ENCODE results near the gene ACTG2.
"Not testable (repeated sequence)": the region's sequence is repeated elsewhere in the genome, so short reads cannot be mapped to it uniquely, and the experiment has no call there.

The ACTG2 gene

DNA sequence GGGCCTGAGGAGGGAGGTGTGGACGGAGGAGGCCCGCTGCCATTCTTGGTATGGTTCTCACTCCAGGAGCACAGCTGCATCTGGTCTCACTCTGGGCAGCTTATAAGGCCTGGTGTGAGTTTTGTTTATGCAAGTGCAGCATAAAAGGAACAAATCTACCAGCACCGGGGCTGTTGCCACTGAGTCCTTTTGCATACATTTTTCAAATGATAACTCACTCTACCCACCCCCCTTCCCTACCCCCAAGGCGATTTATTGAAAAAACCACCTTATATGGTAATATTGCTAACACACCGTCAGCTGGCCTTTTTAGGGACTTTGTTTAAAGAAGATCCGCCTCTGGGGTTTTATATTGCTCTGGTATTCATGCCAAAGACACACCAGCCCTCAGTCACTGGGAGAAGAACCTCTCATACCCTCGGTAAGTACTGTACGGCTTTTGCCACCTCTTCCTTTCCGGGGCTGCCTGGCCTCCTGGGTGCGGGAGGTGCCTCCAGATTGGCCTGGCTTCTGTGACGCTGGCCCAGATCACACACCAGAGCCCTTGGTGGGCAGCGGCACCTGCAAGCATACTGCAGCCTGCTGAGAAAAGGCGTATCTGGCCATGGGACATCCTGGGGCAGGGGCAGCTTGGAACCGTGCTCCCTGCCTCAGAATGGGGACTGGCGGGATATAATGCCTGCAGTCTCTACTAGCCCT lies at the start of gene ACTG2:
Gene ACTG2 (plus strand): TSS at position 378 of the 699 bp plus-strand sequence. CDS start 8,304 bp downstream, outside the sequence.
- DNase-seq = no peak

DNA sequence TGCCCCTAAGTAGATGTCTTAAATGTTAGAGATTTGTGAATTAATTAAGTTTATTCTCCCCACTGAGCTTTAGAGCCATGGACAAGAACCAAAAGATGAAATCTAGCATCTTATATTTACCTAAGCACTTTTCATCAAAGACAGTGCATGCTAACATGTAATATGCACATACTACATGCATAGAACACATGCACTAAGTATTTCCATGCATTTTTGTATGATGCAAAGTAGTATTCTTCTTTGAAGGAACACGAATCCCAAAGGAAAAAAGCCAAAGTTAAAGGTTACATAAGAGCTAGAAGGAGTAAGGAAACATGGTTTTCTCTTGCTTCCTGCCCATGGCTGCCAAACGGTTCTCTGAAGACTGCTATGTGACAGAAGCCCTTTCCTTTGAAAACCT lies 48.7 kb upstream of the ACTG2 start:
- DNase-seq = no peak

DNA sequence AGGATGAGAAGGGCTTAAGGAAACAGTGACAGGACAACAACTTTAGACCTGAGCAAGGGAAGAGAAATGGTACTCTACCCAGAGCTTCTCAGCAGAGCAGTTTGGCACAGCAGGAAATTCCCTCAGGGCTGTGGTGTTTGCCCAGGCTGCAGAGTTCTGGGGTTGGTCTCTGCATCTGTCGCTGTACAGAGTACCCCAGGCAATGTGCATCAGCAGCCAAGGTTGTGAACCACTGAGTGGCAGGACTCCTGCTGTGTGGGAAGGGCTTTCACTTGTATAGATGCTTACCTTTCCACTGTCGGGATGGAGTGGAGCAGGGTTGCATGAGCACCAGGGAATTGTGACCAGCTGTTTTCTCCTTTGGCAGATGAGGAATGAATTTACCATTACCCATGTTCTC lies 42.8 kb upstream of the ACTG2 start:
- DNase-seq = no peak

DNA sequence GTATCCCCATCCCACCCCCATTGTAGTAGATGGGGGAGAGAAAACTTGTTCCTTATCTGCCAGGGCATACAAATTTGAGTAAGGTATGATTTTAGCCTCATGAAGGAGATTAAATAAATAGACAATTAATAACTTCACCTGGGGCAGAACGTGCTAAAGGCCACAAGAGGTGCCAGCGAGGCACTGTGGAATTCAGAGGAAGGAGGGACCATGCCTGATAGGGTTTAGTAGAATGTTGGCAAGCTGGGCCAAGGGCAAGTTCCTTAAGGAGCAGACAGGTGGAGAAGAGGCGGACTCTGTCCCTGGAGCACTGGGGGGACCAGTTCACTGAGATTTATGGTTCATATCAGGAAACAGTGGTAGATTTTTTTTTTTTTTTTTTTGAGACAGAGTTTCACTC lies 41.5 kb upstream of the ACTG2 start:
- DNase-seq = no peak

DNA sequence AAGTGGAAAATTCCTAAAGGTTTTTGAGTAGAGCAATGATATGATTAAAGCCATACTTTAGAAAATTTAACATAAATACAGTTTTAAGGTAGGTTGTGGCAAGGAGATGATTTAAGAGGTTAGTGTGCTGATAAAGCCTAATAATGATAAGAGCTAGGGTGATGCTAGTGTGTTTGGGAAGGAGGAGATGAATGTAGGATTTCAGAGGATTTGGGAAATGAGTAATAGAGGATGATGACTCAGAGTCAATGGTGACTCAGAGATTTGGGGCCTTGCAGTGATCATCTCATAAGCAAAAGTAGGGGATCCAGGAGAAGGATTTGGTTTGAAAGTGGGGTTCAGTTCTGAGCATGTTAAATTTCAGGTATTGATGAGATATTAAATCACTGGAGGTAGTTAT lies 40.8 kb upstream of the ACTG2 start:
- no peak for DNase-seq

DNA sequence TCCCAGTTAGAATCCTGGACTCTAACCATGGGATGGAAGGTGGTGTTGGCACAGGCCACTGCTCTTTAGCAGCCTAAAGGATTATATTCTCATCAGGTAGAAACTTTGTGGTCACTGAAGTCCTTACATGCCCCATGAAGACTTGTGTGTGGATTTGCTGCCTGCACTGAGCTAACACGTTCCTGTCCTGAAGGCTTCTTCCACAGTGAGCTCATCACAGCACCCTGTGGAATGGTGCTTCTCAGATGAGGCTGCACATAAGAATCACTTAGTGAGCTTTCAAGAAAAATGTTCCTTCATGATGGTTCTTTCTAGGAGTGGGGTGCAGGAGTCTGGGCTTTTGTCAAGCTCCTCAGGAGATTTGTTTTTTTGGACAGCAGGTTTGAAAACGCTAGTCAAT lies 37.3 kb upstream of the ACTG2 start:
- no peak for DNase-seq

DNA sequence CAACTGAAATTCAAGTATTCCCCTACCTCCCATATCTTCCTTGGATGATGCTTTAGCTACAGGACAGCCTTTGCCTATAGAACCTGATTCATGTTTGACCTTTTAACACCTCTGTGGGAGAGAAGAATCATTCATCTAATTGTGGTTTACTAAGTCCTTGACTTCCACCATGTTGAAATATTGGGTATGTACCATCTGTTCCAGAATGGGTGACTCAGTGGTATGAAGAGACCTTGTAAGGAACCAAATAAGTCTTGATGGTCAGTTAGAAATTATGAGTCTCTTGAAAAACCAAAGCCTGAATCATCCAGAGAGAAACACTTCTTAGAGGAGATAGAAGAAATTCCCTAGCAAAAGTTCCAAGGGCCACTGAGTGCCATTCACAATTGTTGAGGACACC lies 36.6 kb upstream of the ACTG2 start:
- DNase-seq = no peak

DNA sequence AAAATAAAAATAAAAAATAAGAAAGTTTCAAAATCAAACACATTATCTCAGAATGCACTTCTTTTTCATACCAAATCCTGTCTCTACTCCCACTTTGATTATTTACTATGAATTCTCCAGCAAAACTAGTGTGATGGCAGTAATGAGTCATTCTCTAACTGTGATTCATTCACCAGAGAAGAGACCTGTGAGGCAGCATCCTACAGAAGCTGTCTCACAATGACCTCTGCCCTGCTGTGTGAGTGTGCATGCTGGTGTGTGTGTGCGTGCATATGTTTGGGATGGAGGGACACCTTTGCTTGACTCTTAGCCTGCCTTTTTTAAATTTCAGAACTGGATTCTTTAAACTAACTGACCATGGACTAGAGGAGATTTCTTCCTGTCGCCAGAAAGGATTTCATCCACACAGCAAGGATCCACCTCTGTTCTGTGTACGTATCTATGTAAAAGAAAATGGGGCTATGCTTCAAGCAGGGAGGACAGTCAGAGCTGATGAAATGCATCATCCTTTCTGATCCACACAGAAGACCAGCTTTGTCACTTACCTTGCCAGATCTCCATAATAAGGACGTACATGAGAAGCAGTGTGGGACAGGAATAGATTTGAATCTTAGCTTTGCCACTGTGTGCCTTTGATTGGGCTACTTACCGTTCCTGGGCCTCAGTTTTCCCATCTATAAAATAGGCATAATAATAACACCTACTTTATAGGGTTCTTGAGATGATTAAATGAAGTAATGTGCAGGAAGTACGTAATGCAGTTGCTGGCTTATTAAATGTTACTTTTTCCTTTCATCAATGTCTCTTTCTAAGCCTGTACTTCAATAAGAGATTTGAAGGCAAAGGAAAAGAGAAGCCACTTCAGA lies 32.9 kb upstream of the ACTG2 start:
- DNase-seq = peak; percentile 44 to 57

DNA sequence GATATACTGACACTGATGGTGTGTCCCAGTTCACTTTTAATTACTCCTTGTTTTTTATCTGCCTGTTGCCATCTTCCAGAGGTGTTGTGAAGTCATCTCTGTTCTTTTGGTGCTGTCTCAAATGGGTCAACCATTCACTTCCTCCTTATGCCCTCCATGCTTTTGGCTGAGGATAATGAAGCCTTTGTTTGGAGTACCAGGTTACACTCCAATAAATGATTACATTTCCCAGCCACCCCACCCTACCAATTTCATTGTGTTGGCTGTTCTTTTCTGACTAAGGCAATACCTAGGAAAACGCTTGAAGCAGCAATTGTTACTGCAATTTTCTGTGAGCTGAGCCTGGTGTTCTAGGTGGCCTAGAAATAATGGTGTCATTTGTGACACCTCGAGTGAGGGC lies 29.8 kb upstream of the ACTG2 start:
- no peak for DNase-seq

DNA sequence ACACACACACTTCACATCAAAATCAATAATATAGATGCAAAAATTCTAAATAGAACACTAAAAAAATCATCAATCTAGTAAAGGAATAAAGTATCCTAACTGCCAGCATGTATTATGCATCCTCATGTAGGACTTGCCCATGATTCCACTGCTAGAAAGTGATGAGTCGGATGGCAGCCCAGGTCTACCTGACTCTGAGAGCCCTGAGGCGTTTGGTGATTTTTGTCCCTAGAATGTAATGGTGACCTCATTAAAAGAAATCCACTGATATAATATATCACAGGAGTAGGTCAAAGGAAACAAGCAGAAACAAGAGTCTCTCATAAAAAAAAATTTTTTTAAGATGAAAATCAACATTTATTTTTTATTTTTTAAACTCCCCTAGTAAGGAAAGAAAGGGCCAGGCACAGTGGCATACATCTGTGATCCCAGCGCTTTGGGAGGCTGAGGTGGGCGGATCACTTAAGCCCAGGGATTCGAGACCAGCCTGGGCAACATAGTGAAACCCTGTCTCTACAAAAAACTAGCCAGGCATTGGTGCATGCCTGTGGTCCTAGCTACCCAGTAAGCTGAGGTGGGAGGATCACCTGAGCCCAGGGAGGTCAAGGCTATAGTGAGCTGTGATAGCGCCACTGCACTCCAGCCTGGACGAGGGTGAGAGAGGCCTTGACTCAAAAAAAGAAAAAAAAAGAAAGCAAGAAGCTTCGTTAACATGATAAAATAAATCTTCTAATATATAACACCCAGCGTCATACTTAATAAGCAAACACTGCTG lies 24.4 kb upstream of the ACTG2 start:
- no peak for DNase-seq

DNA sequence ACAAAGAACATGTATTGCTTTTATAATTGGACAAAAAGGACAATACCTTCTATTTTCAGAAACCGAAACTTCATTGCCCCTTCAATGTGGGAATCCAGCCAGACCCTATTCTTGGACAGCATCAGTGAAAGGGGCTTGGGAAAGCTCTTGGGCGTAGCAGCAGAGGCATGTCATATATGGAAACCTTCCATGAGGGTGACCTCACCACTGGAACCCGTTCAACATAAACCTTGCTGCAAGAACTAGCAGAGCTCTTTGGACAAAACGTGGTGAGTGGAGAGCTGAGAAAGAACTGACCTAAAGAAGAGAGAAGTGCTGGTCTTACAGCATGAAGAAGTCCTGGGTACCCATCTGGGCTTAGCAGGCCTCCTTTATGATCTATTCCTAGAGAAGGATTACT lies 22.7 kb upstream of the ACTG2 start:
- DNase-seq = no peak

DNA sequence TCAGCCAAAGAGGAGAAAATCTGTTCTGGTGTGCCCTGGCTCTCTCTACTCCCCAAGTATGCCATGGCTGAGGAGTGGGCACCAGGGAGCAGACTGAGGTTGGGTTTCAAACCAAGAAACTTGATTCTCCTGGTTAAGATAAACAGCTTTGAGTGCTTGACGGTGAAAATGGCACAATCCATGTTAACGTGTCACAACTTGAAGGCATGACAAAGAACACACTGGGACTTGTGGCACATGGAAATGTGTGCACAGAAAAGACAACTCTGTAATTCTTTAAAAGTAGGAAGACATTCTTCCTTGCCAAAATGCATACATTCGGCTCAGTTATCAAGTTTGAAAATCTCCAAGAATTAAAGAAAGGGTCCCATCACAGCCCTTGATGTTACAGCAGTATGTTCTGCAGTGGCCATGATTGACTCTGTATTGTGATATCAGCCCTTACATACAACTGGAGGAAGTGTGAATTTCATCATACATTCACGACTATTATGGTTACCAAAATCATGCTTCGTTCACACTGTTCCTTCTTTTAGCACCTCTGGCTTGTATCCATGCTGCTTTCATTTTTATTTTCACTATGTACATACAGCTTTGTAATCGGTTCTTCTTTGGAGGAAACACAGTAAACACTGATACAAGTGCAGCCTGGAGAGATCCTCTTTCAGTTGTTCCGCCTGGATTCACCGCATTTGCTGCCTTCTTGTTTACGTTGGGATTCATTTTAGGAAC lies 15.6 kb upstream of the ACTG2 start:
- no peak for DNase-seq

DNA sequence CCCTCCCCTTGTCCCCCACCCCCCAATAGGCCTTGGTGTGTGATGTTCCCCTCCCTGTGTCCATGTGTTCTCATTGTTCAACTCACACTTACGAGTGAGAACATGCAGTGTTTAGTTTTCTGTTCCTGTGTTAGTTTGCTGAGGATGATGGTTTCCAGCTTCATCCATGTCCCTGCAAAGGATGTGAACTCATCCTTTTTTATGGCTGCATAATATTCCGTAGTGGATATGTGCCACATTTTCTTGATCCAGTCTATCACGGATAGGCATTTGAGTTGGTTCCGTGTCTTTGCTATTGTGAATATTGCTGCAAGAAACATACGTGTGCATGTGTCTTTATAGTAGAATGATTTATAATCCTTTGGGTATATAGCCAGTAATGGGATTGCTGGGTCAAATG lies 14.8 kb upstream of the ACTG2 start:
- DNase-seq = not testable (repeated sequence)

DNA sequence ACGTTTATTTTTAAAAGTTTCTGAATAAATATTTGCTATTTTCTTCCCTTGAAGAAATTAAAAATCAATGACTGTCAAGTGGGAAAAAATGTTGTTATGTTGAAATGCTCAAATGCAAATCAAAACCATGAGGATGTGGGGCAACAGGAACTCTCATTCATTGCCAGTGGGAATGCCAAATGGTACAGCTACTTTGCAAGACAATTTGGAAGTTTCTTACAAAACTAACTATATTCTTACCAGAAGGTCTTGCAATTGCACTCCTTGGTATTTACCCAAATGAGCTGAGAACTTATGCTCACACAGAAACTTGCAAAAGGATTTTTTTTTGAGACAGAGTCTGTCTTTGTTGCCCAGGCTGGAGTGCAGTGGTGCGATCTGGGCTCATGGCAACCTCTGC lies 7.4 kb upstream of the ACTG2 start:
- no peak for DNase-seq

DNA sequence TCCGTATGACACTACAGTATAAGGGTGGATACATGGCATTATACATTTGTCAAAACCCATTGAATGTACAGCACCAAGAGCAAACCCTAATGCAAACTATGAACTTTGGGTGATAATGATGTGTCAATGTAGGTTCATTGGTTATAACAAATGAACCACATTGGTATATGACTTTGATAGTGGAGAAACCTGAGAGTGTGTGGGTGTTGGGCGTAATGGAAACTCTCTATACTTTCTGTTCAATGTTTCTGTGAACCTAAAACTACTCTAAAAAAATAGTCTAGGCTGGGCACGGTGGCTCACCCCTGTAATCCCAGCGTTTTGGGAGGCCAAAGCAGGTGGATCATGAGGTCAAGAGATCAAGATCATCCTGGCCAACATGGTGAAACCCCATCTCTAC lies 6.5 kb upstream of the ACTG2 start:
- peak; percentile 54 to 67 for DNase-seq

DNA sequence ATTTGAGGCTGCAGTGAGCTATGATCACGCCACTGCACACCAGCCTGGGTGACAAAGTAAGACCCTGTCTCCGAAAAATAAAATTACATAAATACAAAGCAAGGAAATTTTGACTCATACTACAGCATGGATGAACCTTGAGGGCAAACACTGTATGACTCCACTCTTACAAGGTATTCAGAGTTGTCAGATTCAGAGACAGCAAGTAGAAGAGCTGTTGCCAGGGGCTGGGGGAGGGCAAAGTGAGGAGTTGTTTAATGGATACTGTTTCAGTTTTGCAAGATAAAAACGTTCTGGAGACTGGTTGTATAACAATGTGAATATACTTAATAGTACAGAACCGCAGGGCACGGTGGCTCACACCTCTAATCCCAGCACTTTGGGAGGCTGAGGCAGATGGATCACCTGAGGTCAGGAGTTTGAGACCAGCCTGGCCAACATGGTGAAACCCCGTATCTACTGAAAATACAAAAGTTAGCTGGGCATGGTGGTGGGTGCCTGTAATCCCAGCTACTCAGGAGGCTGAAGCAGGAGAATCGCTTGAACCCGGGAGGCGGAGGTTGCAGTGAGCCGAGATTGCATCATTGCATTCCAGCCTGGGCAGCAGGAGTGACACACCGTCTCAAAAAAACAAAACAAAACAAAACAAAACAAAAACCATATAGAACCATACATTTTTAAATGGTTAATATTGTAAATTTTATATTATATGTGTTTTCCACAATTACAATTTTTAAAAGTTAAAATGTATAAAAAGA lies 5.0 kb upstream of the ACTG2 start:
- DNase-seq = not testable (repeated sequence)

DNA sequence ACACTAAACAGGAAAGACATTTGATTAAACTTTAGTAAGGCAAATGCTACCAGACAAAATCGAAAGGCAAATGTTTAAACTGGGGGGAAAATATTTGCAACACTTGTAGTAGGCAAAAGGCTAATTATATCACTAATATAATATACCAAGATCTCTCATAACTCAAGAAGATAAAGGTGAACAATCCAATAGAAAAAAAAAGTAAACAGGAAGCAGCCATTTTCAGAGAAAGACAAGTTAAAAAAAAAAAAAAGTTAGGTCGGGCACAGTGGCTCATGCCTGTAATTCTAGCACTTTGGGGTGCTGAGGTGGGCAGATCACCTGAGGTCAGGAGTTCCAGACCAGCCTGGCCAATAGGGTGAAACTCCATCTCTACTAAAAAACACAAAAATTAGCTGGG lies 4.4 kb upstream of the ACTG2 start:
- DNase-seq = no peak

DNA sequence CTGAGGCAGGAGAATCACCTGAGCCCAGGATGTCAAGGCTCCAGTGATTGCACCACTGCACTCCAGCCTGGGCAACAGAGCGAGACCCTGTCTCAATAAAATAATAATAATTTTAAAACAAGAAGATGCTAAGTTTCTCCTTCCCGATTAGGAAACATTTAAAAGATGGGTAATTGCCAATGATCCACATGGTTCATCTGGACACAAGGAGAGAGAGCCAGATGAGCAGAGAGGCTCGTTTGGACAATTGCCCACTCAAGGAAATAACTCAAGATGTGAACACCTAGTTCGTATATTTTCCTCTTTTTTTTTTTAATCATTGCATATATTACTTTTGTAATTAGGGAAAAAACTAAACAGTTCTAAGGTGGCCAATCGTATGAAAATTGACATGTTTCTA lies 3.6 kb upstream of the ACTG2 start:
- DNase-seq = no peak

DNA sequence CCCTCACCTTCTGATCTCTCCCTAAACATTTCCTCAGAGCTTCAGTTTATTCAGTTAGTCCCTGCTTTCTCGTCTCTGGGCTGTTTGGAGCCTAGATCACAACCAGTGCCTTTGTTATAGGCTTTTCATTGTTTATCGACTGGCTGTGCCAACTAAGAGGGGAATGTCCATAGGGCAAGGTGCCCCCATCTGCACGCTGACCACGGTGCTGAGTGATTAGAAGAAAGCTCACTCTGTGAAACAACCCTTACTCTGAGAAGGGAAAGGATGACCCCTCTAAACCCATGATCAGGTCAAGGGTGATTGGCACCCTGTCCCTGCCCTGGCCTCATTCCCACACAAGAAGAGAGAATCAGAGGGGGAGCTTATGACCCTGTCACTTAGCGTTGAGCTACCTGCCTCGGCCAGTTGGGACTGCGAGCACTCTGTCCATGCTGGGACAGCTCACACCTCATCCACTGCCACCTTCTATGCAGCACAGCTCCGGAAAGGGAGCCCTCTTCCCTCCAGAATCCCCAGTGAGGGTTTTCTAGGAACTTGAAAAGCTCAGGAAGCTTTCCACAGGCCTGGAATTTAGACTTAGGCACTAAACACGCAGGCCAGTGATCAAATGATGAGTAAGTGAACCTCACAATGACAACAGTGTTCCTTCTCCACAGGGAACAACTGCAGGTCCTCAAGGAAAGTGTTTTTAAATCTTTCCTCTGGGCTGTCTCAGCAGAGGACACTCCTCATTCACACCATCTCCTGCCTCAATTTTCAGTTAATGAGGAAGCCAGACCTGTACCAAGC lies 2.3 kb upstream of the ACTG2 start:
- DNase-seq = no peak

DNA sequence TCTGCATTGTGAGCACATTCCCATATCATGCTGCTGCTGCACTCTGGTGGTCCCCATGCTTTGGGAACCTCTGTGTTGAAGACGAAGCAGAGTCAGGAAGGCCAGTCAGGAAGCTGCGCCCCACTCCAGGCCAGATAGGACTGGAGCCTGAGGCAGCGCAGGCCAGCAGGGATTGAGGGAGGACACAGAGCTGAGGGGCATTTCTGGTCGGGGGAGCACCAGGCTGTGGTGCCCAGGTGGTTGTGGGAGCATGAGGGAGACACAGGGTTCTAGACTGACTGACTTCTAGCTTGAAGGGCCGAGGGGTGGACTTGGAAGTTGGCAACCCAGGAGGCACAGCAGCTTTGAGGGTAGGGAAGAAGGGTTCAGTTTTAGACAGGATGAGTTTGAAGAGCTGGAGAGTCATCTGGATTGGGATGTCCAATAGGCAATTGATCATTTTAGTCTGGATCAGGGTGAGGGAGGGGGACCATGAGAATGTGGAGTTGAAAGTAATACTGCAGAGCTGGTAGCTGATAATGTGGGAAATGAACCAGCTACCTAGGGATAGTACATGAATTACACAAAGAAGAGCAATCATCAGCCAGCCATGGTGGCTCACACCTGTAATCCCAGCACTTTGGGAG lies 1.4 kb upstream of the ACTG2 start:
- no peak for DNase-seq
